Fibroblast of lung (primary cell): ENCODE data around the gene ELFN2. TPM values are rescaled to one million over a fixed set of nuclear protein-coding genes. Genes with fewer than 3 reads are reported as not detected.

Experiments used
- DNase-seq, 2 donors: peaks; one replicate each; pipeline versions ENCODE4 v3.0.0 to v3.0.0-alpha.2; 2010; ENCODE audit warnings: low read depth in 2 of 2
- H2AFZ ChIP-seq: 2 replicates; pipeline ENCODE4 v1.5.1; 2012; ENCODE audit warnings: low read length, control low read depth, inconsistent platforms
- H3K27ac ChIP-seq: 2 replicates; pipeline ENCODE4 v1.5.1; 2011; ENCODE audit warnings: low read length, control low read depth; ENCODE audit not compliant: insufficient read depth
- H3K27me3 ChIP-seq: 2 replicates; pipeline ENCODE4 v1.5.1; 2011; ENCODE audit warnings: mild to moderate bottlenecking, low read length; ENCODE audit not compliant: control insufficient read depth, insufficient read depth
- H3K36me3 ChIP-seq: 2 replicates; pipeline ENCODE4 v1.5.1; 2011; ENCODE audit warnings: low read length; ENCODE audit not compliant: control insufficient read depth, insufficient read depth
- H3K4me1 ChIP-seq: 2 replicates; pipeline ENCODE4 v1.5.1; 2011; ENCODE audit warnings: low read length; ENCODE audit not compliant: control insufficient read depth, insufficient read depth; ENCODE audit errors: extremely low read depth
- H3K4me2 ChIP-seq: 2 replicates; pipeline ENCODE4 v1.5.1; 2011; ENCODE audit warnings: low read length, control low read depth; ENCODE audit not compliant: insufficient read depth; ENCODE audit errors: extremely low read depth
- H3K4me3 ChIP-seq, 4 experiments: fragments of 200-600 bp in 1 of 4; sonication (generic) in 1 of 4; replicated peaks in 1 of 4; 2 replicates each; pipeline ENCODE4 v1.5.1; 2011 to 2016; ENCODE audit warnings: low read length in 4 of 4, low read depth in 3 of 4, mild to moderate bottlenecking in 3 of 4, control low read depth in 2 of 4, inconsistent platforms in 1 of 4, mixed read lengths in 1 of 4; ENCODE audit not compliant: insufficient read depth in 1 of 4; ENCODE audit errors: control extremely low read depth in 1 of 4
- H3K79me2 ChIP-seq: 2 replicates; pipeline ENCODE4 v1.5.1; 2012; ENCODE audit warnings: mild to moderate bottlenecking, low read length, inconsistent platforms; ENCODE audit not compliant: control insufficient read depth, insufficient read depth
- H3K9ac ChIP-seq: 2 replicates; pipeline ENCODE4 v1.5.1; 2011; ENCODE audit warnings: mild to moderate bottlenecking, low read length, control low read depth; ENCODE audit not compliant: insufficient read depth
- H3K9me3 ChIP-seq: 2 replicates; pipeline ENCODE4 v1.5.1; 2012; ENCODE audit warnings: low read depth, low read length; ENCODE audit not compliant: control insufficient read depth, insufficient read depth
- H4K20me1 ChIP-seq: 2 replicates; pipeline ENCODE4 v1.5.1; 2011; ENCODE audit warnings: low read length; ENCODE audit not compliant: control insufficient read depth, insufficient read depth; ENCODE audit errors: extremely low read depth
- CTCF ChIP-seq, 2 donors: IDR thresholded peaks in 1 of 2; conservative IDR thresholded peaks in 1 of 2; 1 replicate in 1 of 2; 2 replicates in 1 of 2; pipeline ENCODE4 v1.5.1; 2011 to 2012; ENCODE audit warnings: low read length in 2 of 2, control low read depth in 1 of 2, inconsistent platforms in 1 of 2, low read depth in 1 of 2, mild to moderate bottlenecking in 1 of 2
- EZH2 ChIP-seq: IDR thresholded peaks from 2 replicates; pipeline ENCODE4 v1.5.1; 2012; ENCODE audit warnings: low read length, control low read depth, mild to moderate bottlenecking; ENCODE audit errors: missing control alignments
- polyA plus RNA-seq, 2 donors: library from polyadenylated mRNA; depleted of rRNA in 1 of 2; stranded (reverse) in 1 of 2; unstranded in 1 of 2; fragments of >200 nt; gene quantifications; 2 replicates each; pipeline ENCODE4 v1.2.1, GENCODE V29; 2011 to 2012; ENCODE audit warnings: missing spikeins in 1 of 2
- total RNA-seq: library from RNA; depleted of rRNA; stranded (reverse); fragments of >200 nt; gene quantifications from 2 replicates; pipeline ENCODE4 v1.2.1, GENCODE V29; 2014

Gene ELFN2
- total and polyA plus RNA-seq, 2 donors (not counting 1 experiment from before 2014, with no cell fraction given) = under 0.01 to 0.02 TPM

GRCh38 chr22:37338539-37339246 is 88.6 kb downstream of the ELFN2 start:
- no peak overlapping the region for H3K4me3 ChIP-seq
- no peak overlapping the region for H3K27ac ChIP-seq
- no peaks in the 10 kb centered on the region for H3K4me1 ChIP-seq
- H4K20me1 ChIP-seq = no peaks in the 10 kb centered on the region
- H3K9ac ChIP-seq = no peak overlapping the region
- no peak for DNase-seq
- no peak overlapping the region for H2AFZ ChIP-seq
- H3K79me2 ChIP-seq = no peaks in the 10 kb centered on the region
- H3K9me3 ChIP-seq = no peaks in the 10 kb centered on the region
- no peak overlapping the region for H3K4me2 ChIP-seq
- peaks cover 42% of the 10 kb centered on the region for H3K27me3 ChIP-seq
- TF ChIP-seq EZH2 (no peak), CTCF (conservative IDR thresholded peaks at IDR 0.05 in 1 of 2, IDR thresholded peaks at IDR 0.05 in 1 of 2; ENCODE audit: low read depth in 1 of 2, low read length in 2 of 2) (no peak)
- H3K36me3 ChIP-seq = no peaks in the 10 kb centered on the region

- no peak for TF ChIP-seq CTCF (conservative IDR thresholded peaks at IDR 0.05 in 1 of 2, IDR thresholded peaks at IDR 0.05 in 1 of 2; ENCODE audit: low read depth in 1 of 2, low read length in 2 of 2)
- TF ChIP-seq EZH2 = no peak
These were observed 89.9 kb downstream of the ELFN2 start for GRCh38 chr22:37337204-37337943.

GRCh38 chr22:37336579-37336978 is 90.7 kb downstream of the ELFN2 start:
- no peak overlapping the region for H3K4me3 ChIP-seq
- TF ChIP-seq CTCF (conservative IDR thresholded peaks at IDR 0.05 in 1 of 2, IDR thresholded peaks at IDR 0.05 in 1 of 2; ENCODE audit: low read depth in 1 of 2, low read length in 2 of 2) = no peak
- TF ChIP-seq EZH2 = no peak
- DNase-seq = no peak
- no peaks in the 10 kb centered on the region for H4K20me1 ChIP-seq
- no peaks in the 10 kb centered on the region for H3K79me2 ChIP-seq
- H3K9ac ChIP-seq = no peak overlapping the region
- no peak overlapping the region for H2AFZ ChIP-seq
- no peaks in the 10 kb centered on the region for H3K4me1 ChIP-seq
- no peak overlapping the region for H3K27ac ChIP-seq
- H3K27me3 ChIP-seq = peaks cover 48% of the 10 kb centered on the region
- H3K36me3 ChIP-seq = no peaks in the 10 kb centered on the region
- no peak overlapping the region for H3K4me2 ChIP-seq
- no peaks in the 10 kb centered on the region for H3K9me3 ChIP-seq

More at GRCh38 chr22:37337204-37337943, 89.9 kb downstream of the ELFN2 start:
- no peak overlapping the region for H3K4me2 ChIP-seq
- H2AFZ ChIP-seq = no peak overlapping the region
- H3K4me1 ChIP-seq = no peaks in the 10 kb centered on the region
- H4K20me1 ChIP-seq = no peaks in the 10 kb centered on the region
- peak; percentile 49 to 54 for DNase-seq
- no peak overlapping the region for H3K4me3 ChIP-seq
- H3K27ac ChIP-seq = no peak overlapping the region
- H3K27me3 ChIP-seq = peaks cover 50% of the 10 kb centered on the region
- H3K9ac ChIP-seq = no peak overlapping the region
- no peaks in the 10 kb centered on the region for H3K36me3 ChIP-seq
- H3K9me3 ChIP-seq = no peaks in the 10 kb centered on the region
- no peaks in the 10 kb centered on the region for H3K79me2 ChIP-seq
